Measurements from ENCODE around the gene IBA57. TPM values are rescaled to one million over a fixed set of nuclear protein-coding genes. Genes with fewer than 3 reads are reported as not detected.

The IBA57 gene
- total and polyA plus RNA-seq, 2 of the 8 experiments (the other 6 are each of a cell fraction or from before 2014, with no cell fraction given), result 2.6 to 5.9 TPM

DNA sequence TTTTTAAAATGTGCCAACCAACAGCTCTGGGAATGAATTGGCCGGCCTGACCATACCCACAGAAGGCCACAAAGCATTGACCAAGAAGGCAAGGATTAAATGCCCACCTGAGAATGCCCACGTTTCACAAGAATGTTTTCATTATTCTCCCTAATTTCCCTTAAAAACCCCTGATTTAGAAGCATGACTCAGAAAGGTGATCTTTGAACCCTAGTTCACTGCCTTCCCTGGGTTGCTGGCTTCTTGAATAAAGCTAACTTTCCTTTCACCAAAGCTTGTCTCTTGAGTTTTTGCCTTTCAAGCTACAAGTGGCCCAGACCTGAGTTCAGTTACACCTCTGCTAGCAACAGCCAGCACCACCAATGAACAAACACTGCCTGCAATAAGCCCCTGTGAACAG lies 42.1 kb upstream of the IBA57 start:
- Histone ChIP-seq H4K91ac (replicated peaks; ENCODE audit: insufficient read length, low read length) (no peak overlapping the region), H3K79me2 (ENCODE audit: control insufficient read depth in 1 of 2, insufficient read depth in 2 of 2, low read length in 2 of 2) (no peaks in the 10 kb centered on the region), H2BK15ac (ENCODE audit: low read length) (no peak overlapping the region), H3K9ac (replicated peaks in 1 of 4; ENCODE audit: extremely low read depth in 1 of 4, low read depth in 3 of 4, low read length in 3 of 4) (no peak overlapping the region), H2AK5ac (ENCODE audit: low read depth, low read length) (no peak overlapping the region), H2AFZ (ENCODE audit: low read length) (no peak overlapping the region), H3K4me1 (replicated peaks in 1 of 4; ENCODE audit: control insufficient read depth in 3 of 4, insufficient read depth in 4 of 4, low read length in 3 of 4) (no peaks in the 10 kb centered on the region), H3K4me3 (ENCODE audit: extremely low read depth in 1 of 4, insufficient read depth in 2 of 4, low read depth in 3 of 4, low read length in 4 of 4) (no peak overlapping the region), H3K14ac (ENCODE audit: insufficient read length) (no peak overlapping the region), H3K4ac (replicated peaks; ENCODE audit: insufficient read length, low read depth, low read length) (no peak overlapping the region), H3K18ac (ENCODE audit: extremely low read depth, low read length) (no peak overlapping the region), H4K20me1 (replicated peaks in 1 of 2; ENCODE audit: control insufficient read depth in 1 of 2, insufficient read depth in 2 of 2, low read length in 2 of 2) (no peaks in the 10 kb centered on the region), H3K79me1 (ENCODE audit: low read depth, low read length) (no peaks in the 10 kb centered on the region; the same call in 1 of the 2 replicates), H3K27me3 (replicated peaks in 1 of 4; ENCODE audit: control insufficient read depth in 3 of 4, extremely low read depth in 1 of 4, insufficient read depth in 3 of 4, low read length in 3 of 4) (no peaks in the 10 kb centered on the region; a peak in 3 of 7 replicates), H3K56ac (replicated peaks; ENCODE audit: insufficient read length, low read depth, low read length) (no peak overlapping the region), H3K23ac (ENCODE audit: insufficient read length) (no peak overlapping the region), H2BK12ac (ENCODE audit: low read depth, low read length) (no peak overlapping the region), H4K5ac (ENCODE audit: insufficient read length, low read depth, low read length) (no peak overlapping the region), H4K8ac (ENCODE audit: extremely low read depth, insufficient read depth, low read length) (no peak overlapping the region), H3K36me3 (ENCODE audit: control insufficient read depth in 2 of 4, insufficient read depth in 4 of 4, low read length in 3 of 4) (no peaks in the 10 kb centered on the region), H2BK20ac (ENCODE audit: low read length) (no peak overlapping the region), H3K9me3 (ENCODE audit: insufficient read depth in 2 of 2, low read depth in 1 of 2, low read length in 1 of 2) (peaks cover 8 to 13% of the 10 kb centered on the region in 2 experiments; a peak in 3 of 4 replicates), H3K23me2 (ENCODE audit: low read depth, low read length) (no peaks in the 10 kb centered on the region), H3K4me2 (ENCODE audit: insufficient read depth in 1 of 2, low read depth in 2 of 2, low read length in 2 of 2) (no peak overlapping the region), H3K27ac (ENCODE audit: low read depth, low read length) (no peak overlapping the region), H2BK5ac (ENCODE audit: low read depth, low read length) (no peak overlapping the region), H2BK120ac (replicated peaks; ENCODE audit: low read depth, low read length) (no peak overlapping the region)
- DNase-seq (ENCODE audit: low read depth in 1 of 2, low spot score in 2 of 2) (no peak), FAIRE-seq (no peak)
- POLR2A ChIA-PET (ENCODE audit: partially characterized antibody), result no interaction called here
- 57% methylated on average over 2 of the region's 2 CpGs; no CpG with 5 or more reads in 1 of the 2 experiments for WGBS, 2 experiments (ENCODE audit: extremely low coverage in 1 of 2, insufficient coverage in 1 of 2, insufficient read length in 1 of 2, insufficient replicate concordance in 2 of 2, low coverage in 1 of 2, low lambda C conversion rate in 2 of 2, missing lambda C conversion rate in 1 of 2)
- CTCF ChIA-PET (ENCODE audit: partially characterized antibody), result interaction anchor here (1.1 to 1.9 kb wide), 2 partner anchors 50 to 124 kb away, joined by 3 to 4 read pairs; no protein-coding TSS in a partner anchor
- TF ChIP-seq NRF1 (IDR thresholded peaks at IDR 0.05; ENCODE audit: low read depth, low read length) (no peak), SUZ12 (IDR thresholded peaks at IDR 0.05; ENCODE audit: low read length) (no peak), SIN3A (conservative IDR thresholded peaks at IDR 0.05 in 1 of 2, IDR thresholded peaks at IDR 0.05 in 1 of 2; ENCODE audit: low read depth in 1 of 2, low read length in 2 of 2) (no peak), CBX5 (IDR thresholded peaks at IDR 0.05; ENCODE audit: low read depth, low read length) (no peak), SAP30 (IDR thresholded peaks at IDR 0.05; ENCODE audit: insufficient read depth, insufficient replicate concordance, low read length) (no peak), TCF12 (IDR thresholded peaks at IDR 0.05; ENCODE audit: low read depth, low read length) (no peak), NANOG (IDR thresholded peaks at IDR 0.05; ENCODE audit: insufficient read depth, low read depth, low read length, poor library complexity, severe bottlenecking) (no peak), SIRT6 (IDR thresholded peaks at IDR 0.05; ENCODE audit: low read length) (no peak), BACH1 (IDR thresholded peaks at IDR 0.05; ENCODE audit: low read length) (no peak), CTBP2 (IDR thresholded peaks at IDR 0.05; ENCODE audit: borderline replicate concordance, insufficient read depth, insufficient read length, low read length) (no peak), POU5F1 (IDR thresholded peaks at IDR 0.05; ENCODE audit: low read depth, low read length) (no peak), SRF (IDR thresholded peaks at IDR 0.05; ENCODE audit: low read depth, low read length) (no peak)
- TF ChIP-seq, protein P1, sequence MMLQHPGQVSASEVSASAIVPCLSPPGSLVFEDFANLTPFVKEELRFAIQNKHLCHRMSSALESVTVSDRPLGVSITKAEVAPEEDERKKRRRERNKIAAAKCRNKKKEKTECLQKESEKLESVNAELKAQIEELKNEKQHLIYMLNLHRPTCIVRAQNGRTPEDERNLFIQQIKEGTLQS (IDR thresholded peaks at IDR 0.05; ENCODE audit: insufficient read depth, low read depth, low read length), result no peak
